Stimulated activated CD4-positive, alpha-beta T cell treated with anti-CD3 and anti-CD28 coated beads, Interleukin-2, amount 100 ng/mL, for 4 hours (primary cell): ENCODE data around the gene SPACA6.

ENCODE experiments used
- DNase-seq: peaks from one replicate; pipeline ENCODE4 v3.0.0-alpha.2; 2020; ENCODE audit warnings: low read depth

Gene SPACA6

DNA sequence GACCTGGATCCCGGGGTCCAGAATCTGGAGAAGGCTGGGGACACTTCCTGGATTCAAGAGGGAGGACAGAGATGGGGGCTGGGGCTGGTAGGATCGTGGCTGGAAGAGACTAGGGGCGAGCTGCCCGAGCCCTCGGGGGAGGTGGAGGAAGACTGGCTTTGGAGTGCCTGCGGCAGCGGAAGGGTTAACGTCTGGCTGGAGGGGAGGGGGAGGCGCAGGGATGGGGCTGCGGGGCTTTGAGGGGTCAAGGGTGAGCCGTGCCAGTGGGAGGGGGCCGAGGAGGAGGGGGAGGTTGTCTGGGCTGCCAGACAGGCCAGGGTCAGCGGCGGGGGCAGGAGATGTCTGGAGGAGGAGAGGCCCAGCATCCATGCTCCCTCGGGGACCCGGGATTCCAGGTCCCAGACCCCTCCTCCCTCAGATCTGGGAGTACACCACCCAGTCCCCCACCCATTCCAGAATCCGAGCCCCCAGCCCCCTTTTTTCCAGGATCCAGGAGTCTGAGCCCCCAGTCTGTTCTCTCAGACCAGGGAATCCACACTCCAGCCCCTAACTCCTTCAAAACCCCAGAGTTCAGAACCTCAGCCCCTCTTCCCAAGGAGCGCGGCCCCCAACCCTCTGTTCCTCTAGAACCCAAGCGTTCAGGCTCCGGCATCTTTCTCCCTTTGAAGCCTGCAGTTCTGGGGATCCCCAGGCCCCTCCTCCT, 3.2 kb upstream of the SPACA6 start:
- DNase-seq, result no peak

DNA sequence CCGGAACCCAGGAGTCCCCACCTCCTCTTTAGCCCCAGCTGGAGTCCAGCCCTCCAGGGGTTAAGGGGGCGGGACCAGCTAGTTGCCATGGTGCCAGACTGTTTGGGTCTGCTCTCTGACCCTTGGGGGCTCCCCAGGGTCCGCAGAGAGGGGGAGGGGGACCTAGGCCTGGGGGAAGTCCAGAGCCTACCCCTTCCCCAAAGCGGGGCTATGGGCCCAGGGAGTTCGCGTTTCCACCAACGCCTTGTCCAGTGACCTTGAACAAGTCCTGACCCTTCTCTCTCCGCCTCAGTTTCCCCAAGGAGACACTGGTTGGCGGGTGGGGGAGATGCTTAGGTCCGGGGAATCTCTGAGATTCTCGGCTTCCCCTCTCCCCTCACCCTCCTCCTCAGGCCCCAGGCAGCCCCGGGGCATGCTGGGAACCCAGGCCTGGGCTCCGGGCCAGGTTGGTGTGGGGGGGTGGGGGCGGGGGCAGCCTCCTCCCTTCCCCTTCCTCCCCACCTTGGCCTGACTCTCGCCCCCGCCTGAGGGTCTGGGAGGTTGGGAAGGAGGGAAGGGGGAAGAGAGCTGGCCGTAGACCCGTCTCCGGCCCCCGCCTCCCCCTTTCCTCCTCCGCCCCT, 2.6 kb upstream of the SPACA6 start:
- DNase-seq, result peak; percentile 52

DNA sequence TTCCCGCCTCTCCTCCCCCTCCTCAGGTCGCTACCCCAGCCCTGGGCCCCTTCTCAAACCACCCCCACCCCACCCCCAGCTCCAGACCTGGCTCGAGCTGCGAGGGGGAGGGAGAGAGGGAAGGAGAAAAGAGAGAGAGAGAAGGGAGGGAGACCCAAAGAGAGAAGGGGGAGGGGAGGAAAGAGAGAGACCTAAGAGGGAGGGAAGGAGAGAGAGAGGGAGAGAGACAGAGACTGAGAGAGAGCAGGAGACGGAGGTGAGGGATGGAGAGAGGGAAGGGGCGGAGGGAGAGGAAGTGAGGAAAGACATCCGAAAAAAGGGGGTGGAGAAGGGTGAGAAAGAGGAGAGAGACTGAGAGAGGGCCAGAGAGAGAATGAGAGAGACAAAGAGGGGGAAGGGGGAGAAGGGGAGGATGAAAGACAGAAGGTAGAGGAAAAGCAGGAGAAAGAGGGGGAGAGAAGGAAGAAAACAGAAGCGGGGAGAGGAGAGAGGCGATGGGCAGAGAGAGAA, 2.0 kb upstream of the SPACA6 start:
- no peak for DNase-seq

DNA sequence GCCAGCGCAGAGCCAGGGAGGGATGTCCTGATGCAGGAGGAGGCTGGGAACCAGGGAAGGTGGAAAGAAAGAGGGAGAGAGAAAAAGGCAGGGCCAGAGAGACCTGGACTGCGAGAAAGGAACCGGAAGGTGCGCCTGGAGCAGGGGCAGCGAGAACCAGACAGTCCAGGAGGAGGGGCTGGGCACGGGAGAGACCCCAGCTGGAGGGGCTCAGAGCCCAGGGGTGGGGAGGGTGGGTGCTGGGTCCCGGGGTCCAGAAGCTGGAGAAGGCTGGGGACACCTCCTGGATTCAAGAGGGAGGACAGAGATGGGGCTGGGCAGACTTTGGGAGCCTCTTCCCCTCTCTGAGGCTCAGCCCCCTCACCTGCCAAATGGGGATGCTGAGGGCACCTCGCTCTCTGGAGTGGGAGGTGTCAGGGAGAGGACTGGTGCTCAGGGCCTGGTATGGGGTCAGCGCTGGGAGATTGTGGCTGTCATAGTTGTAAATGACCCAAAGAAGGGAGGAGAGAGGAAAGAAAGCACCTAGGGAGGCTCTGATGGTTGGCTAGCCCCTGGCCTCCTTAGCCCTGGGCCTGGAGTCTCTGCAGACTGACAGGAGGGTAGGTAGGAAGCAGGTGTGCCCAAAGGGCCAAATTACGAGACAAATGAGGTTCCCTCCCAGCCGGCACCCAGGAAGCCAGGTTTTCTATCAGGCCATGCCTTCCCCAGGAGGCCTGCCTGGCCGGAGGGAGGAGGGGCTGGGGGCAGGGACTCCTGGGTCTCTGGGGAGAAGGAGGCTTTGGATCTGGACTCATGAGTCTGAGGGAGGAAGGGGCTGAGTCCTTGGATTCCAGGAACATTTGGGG, 1.3 kb upstream of the SPACA6 start:
- DNase-seq, result no peak

DNA sequence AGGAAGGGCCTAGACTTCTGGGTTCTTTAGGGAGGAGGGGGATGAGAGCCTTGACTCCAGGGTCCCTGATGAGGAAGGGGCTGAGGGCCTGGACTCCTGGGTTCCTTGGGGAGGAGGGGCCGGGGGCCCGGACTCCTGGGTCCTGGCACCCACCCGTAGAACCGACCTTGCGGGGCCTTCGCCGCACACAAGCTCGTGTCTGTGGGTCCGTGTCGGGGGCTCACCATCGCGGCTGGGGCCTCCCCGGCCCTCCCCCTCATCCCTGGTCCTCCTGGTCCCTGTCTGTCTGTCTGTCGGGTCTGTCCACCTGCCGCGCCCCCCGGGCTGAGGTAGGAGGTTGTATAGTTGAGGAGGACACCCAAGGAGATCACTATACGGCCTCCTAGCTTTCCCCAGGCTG, 662 bp upstream of the SPACA6 start:
- no peak for DNase-seq

DNA sequence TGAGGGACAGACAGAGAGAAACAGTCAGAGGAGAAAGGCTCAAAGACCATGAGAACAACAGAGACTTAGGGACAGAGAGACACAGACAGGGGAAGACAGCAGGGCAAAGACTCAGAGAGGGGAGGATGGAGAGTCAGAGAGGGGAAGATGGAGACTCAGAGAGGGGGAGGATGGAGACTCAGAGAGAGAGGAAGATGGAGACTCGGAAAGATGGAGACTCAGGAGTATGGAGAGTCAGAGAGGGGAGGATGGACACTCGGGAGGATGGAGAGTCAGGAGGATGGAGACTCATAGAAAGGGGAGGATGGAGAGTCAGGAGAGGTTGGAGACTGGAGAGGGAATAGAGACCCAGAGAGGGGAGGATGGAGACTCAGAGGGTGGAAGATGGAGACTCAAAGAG, 689 bp downstream of the SPACA6 start:
- no peak for DNase-seq

DNA sequence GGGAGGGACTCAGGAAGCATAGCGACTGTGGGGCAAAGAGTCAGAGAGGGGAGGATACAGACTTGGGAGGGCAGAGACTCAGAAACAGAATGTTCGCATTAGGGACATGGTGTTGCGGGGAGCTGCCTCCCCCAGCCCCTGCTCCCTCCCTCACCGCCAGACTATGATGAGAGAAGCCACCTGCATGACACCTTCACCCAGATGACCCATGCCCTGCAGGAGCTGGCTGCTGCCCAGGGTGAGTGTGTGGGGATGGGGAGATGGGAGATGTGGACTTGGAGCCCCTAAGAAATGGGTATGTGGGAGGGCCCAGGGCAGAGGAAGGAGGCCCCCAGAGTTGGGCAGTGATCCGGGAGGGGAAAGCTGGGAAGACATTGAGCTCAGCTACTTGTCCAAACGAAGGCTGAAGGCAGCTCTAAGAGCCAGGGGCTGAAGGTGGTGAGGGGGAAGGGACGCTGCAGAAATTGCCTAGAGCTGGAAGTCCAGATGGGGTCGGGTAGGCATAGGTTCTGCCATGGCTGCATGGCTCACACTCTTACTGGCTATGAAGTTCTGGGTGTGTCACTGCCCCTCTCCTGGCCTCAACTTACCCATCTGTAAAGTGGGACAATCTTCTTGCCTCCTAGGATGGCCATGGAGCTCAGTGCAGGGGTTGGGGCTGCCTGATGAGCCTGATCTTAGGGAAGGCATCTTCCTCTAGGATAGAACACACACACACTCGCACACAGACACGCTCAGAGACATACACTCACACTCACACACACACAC, 1.4 kb downstream of the SPACA6 start:
- DNase-seq, result no peak

DNA sequence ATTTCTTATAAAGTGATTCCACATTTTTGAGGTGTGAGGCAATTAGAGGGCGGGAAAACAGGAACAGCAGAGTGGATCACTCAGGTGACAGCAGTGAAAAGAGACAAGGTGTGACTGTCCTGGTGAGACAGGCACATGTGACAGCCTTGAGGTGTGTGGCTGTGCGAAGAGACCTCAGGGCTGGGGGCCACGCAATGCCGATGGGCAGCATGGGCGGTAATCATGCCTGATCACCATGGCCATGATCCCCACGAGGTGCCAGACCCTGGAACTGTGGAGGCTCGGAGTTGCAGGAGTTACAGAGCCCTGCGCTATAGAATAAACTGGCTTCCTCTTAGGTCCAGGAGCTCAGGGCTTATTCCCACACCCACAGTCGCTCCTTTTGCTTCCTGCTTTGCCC, 2.0 kb downstream of the SPACA6 start:
- no peak for DNase-seq

DNA sequence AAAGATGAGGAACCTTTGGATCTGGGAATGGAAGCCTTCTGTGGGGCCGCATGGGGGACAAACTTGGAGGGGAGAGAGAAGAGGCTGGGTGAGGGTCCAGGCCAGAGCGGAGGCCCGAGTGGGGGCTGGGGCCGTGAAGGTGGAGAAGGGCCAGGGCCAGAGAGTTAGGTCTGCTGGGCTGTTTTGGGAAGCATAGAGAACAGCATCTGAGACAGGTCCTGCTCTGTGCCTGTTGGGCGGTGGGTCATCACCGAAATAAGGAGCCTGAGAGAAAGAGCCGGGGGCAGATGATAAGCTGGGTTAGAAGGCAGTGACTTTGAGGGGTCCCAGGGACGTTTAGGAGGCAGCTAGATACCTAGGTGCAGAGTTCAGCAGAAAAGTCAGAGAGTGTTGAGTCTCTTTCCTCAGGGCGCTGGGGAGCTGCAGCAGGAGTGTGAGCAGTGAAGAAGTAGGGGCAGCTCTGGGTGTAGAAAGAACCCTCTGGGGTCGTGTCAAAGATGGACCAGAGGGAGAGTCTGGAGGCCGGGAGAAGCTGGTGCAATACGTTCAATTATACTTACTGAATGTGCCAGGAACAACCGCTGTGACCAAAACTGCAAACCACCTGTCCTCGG, 2.7 kb downstream of the SPACA6 start:
- no peak for DNase-seq

DNA sequence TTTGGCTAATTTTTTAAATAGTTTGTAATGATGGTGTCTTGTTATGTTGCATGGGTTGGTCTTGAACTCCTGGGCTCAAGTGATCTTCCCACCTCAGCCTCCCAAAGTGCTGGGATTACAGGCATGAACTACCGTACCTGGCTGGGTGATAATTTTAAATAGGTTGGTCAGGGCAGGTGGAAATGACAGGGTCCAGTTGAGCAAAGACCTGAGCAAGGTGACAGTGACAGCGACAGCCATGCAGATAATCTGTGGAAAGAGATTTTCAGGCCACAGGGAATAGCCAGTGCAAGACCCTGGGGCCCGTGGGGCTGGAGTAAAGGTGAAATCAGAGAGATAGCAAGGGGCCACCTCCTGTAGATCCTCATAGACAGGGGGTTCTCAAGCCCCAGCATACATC, 3.5 kb downstream of the SPACA6 start:
- no peak for DNase-seq

DNA sequence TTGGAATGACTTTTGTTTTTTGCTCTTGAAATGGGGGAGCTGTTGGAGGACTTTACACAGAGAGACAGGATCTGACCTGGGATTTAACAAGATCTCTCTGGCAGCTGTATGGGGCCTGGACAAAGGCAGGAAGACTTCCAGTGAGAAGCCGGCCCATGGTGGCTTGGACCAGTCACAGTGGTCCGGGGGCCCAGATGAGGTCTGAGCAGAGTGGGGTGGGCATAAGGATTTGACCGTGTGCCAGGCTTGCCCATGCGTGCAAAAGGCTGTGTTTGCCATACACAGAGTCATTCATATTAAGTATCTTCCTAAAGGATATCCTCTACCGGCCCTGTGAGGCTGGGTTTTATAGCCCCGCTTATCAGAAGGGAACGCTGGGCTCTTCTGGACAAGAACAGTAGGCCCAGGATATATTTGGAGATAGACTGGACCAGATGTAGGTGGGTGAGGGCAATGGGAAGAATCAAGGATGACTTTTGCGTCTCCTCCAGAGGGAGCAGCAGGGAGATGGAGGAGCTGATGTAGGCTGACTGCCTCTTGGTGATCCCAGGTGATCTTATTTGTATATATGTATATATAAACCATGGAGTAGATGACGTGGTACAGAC, 4.1 kb downstream of the SPACA6 start:
- no peak for DNase-seq

DNA sequence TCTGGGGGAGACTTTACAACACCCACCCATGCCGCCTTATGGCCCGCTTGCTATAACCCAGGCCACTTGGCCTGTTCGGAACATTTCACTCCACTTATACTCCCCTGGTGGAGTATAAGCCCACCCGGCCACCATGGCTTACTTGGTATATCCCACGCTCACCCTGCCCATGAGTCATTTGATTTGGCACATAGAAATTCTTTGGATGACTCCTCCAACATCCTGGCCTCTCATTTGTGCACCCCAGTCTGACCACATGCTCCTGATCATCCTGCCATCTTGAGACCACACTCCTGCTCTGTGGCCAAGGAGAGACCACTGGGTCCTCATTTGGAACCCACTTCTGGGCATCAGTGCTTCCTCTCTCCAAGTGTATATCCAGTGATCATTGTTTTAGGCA, 5.2 kb downstream of the SPACA6 start:
- DNase-seq, result no peak

DNA sequence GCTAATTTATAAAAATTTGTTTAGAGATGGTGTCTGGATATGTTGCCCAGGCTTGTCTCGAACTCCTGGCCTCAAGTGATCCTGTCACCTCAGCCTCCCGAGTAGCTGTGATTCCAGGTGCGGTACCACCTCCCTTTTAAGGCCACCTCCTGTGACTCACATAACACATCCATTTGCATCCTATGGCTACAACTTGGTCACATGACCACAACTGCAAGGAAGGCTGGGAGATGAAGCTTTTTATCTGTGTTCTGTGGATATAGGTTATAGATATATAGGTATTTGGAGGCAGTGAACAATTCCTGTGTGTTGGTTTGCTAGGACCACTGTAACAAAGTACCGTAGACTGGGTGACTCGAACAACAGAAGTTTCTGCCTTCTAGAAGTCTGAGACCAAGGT, 6.0 kb downstream of the SPACA6 start:
- DNase-seq, result no peak

DNA sequence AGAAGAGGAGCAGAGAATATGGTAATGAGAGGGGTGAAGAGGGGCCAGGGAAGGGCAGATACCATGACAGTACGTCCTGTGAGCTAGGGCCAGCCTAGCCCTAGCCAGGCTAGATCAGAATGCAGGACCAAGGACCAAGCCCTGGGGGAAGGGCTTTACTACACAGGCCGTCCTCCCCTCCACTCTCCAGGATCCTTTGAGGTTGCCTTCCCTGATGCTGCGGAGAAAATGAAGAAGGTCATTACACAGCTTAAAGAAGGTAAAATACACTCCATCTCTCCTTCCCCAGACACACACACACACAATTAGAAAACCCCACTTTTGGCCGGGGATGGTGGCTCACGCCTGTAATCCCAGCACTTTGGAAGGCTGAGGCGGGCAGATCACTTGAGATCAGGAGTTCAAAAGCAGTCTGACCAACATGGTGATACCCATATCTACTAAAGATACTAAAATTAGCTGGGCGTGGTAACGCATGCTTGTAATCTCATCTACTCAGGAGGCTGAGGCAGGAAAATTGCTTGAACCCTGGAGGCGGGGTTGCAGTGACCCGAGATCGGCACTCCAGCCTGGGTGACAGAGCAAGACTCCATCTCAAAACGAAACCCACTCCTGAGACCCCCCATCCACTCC, 8.5 kb downstream of the SPACA6 start:
- no peak for DNase-seq

DNA sequence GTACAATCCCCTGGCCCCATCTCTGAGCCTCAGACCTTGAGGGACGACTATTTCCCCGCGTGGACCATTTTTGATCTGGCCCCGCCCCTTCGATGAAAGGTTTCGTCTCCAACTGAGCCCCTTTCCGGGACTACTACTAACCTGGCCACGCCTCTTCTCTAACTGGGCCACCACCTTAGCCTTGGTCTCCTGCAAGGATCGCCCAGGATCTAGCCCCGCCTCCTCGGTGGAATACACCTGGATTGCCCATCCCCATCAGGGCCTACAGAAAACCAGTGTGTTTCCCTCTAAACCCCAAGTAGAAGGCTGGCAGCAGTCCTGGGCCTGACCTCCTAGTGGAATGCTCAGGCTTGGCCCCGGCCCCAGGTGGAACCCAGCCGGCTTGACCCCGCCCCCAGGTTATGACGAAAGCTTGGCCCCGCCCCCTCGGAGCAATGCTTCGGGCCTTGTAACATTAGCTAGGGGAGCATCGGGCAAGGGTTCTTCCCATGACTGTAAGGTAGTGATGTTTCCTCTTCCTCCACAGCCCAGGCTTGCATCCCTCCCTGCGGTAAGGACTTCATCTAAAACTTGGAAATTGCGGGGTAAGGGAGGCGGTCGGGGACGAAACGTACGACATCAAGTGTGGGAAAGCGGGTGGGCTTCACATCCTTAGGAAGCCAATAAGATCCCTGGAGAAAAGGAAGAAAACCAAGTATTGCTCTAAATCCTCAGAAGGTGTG, 9.1 kb downstream of the SPACA6 start:
- DNase-seq, result peak; percentile 41

DNA sequence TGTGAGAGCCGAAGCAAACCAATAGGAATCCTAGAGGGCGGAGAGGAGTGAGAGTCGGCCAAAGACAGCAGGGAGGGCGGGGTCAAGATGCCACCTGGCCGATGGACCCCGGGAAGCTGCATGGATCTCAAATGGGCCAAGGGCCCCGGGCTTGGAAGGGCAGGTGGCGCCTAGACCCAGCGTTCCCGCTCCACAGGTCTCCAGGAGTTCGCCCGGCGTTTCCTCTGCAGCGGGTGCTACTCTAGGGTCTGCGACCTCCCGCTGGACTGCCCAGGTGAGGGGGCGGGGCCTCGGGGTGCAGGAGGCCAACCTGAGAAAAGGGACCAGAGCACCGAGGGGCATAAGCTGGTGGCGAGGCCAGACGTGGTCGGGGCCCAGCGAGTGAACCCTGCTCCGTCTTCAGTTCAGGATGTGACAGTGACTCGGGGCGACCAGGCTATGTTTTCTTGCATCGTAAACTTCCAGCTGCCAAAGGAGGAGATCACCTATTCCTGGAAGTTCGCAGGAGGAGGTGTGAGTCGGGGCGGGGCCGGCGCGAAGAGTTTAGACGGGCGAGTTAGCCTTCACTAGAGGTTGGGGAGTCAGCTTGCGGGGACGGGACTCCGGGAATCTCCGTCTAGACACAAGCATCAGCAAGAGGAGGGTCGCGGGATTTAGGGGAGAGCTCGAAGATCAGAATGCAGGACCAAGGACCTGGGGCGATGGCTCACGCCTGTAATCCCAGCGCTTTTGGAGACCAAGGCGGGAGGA, 9.9 kb downstream of the SPACA6 start:
- no peak for DNase-seq

DNA sequence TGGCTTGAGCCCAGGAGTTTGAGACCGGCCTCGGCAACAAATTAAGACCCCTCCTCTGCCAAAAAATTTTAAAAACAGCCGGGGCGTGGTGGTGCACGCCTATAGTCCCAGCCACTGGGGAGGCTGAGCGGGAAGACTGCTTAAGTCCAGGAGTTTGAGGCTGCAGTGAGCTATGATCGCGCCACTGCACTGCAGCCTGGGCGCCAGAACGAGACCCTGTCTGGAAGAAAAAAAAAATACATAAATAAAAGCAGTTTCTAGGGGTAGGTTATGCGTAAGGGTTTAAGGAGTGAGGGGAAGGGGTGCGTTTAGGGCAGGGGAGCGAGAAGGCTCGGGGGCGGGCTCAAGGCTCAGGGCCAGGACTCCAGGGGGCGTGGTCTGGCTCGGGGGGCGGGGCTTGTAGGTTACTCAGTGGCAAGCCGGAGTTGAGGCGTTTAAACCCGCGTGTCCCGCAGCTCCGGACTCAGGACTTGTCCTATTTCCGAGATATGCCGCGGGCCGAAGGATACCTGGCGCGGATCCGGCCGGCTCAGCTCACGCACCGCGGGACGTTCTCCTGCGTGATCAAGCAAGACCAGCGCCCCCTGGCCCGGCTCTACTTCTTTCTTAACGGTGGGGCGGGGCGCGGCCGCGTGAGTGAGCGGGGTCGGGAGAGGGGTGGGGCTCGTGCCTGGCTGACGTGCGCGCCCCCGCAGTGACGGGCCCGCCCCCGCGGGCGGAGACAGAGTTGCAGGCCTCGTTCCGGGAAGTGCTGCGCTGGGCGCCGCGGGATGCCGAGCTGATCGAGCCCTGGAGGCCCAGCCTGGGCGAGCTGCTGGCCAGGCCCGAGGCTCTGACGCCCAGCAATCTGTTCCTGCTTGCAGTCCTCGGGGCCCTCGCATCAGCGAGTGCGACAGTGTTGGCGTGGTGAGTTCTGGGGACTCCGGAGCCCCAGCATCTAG, 10.7 kb downstream of the SPACA6 start:
- peak; percentile 97 for DNase-seq

DNA sequence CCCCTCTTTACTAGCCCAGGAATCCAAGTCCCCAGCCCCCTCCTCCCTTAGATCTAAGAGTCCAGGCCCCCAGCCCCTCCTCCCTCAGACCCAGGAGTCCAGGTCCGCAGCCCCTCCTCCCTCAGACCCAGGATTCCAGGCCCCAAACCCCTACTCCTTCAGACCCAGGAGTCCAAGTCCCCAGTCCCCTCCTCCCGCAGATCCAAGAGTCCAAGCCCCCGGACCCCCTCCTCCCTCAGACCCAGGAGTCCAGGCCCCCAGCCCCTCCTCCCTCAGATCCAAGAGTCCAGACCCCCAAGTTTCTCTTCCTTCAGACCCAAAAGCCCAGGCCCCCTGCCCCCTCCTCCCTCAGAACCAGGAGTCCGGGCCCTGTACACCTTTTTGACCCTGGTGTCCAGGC, 11.5 kb downstream of the SPACA6 start:
- no peak for DNase-seq
